Tibial artery (tissue), 4 donors: ENCODE measurements around the gene COX19.

Experiments
- DNase-seq, 2 donors: peaks; one replicate each; pipeline ENCODE4 v3.0.0-alpha.2; 2019
- H3K27ac ChIP-seq, 2 donors: fragments of 200-600 bp; sonication (generic) in 1 of 2; 1 replicate in 1 of 2; 2 replicates in 1 of 2; pipeline ENCODE4 v1.5.1; 2018 to 2019; ENCODE audit warnings: mild to moderate bottlenecking in 1 of 2
- H3K27me3 ChIP-seq, 2 donors: fragments of 200-600 bp; sonication (generic) in 1 of 2; one replicate each; pipeline versions ENCODE4 v1.5.1 to v1.6.0; 2016 to 2019
- H3K36me3 ChIP-seq, 3 donors: fragments of 200-600 bp; sonication (generic) in 2 of 3; one replicate each; pipeline ENCODE4 v1.5.1; 2016 to 2019; ENCODE audit warnings: mild to moderate bottlenecking in 2 of 3
- H3K4me1 ChIP-seq, 4 donors: fragments of 200-600 bp; sonication (generic) in 2 of 4; 1 replicate in 3 of 4; 2 replicates in 1 of 4; pipeline ENCODE4 v1.5.1; 2016 to 2019
- H3K4me3 ChIP-seq, 2 donors: fragments of 200-600 bp; sonication (generic) in 1 of 2; 1 replicate in 1 of 2; 2 replicates in 1 of 2; pipeline ENCODE4 v1.5.1; 2018 to 2019; ENCODE audit warnings: mild to moderate bottlenecking in 2 of 2
- H3K9me3 ChIP-seq, 3 donors: fragments of 200-600 bp; sonication (generic) in 1 of 3; one replicate each; pipeline ENCODE4 v1.5.1; 2016 to 2019
- intact Hi-C: fragments of 100-400 bp; cut with DNase I; formaldehyde crosslinking; loops from one replicate; pipeline ENCODE4 v1.15.0; 2023; ENCODE audit warnings: low total_unique reads
- TF ChIP-seq, protein P1 (sequence below), 2 experiments: fragments of 200-600 bp in 1 of 2; fragments of 450-650 bp in 1 of 2; IDR thresholded peaks; one replicate each; pipeline ENCODE4 v1.5.1; 2017 to 2019; ENCODE audit warnings: antibody characterized with exemption in 2 of 2, mild to moderate bottlenecking in 1 of 2, moderate library complexity in 1 of 2

COX19 gene

DNA sequence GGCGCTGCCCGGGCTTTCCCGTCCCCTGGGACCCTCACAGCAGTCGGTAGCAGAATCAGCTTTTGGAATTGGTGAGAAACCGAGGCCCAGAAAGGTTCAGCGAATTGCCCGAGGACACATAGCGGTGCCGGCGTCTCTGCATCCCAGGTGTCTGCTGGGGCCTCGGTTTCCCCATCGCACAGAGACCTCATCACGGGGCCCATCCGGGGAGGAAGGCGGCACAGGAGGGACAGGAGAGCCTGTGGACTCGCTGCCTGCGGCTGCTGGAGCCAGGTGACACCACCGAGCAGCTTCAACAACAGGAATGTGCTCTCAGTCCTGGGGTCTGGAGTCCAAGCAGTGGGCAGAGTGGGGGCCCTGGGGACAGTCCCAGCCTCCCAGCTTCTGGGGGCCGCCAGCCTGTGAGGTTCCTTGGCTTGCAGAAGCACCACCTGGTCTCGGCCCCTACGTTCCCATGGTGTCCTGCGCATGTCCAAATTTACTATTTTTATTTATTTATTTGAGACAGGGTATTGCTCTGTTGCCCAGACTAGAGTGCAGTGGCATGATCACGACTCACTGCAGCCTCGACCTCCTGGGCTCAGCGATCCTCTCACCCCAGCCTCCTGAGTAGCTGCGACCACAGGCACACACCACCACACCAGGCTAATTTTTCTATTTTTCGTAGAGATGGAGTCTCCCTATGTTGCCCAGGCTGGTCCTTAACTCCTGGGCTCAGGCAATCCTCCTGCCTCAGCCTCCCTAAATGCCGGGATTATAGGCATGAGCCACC lies 539 bp upstream of the COX19 start:
- Histone ChIP-seq H3K36me3 (peaks cover 14 to 22% (median 14%) of the 10 kb centered on the region in 3 donors), H3K27me3 (no peaks in the 10 kb centered on the region), H3K4me3 (peak overlapping the region; percentile 93 to 97), H3K4me1 (peaks cover 0 to 39% (median 25%) of the 10 kb centered on the region in 4 donors), H3K9me3 (no peaks in the 10 kb centered on the region), H3K27ac (peak overlapping the region; percentile 95 to 96)
- TF ChIP-seq, protein P1, sequence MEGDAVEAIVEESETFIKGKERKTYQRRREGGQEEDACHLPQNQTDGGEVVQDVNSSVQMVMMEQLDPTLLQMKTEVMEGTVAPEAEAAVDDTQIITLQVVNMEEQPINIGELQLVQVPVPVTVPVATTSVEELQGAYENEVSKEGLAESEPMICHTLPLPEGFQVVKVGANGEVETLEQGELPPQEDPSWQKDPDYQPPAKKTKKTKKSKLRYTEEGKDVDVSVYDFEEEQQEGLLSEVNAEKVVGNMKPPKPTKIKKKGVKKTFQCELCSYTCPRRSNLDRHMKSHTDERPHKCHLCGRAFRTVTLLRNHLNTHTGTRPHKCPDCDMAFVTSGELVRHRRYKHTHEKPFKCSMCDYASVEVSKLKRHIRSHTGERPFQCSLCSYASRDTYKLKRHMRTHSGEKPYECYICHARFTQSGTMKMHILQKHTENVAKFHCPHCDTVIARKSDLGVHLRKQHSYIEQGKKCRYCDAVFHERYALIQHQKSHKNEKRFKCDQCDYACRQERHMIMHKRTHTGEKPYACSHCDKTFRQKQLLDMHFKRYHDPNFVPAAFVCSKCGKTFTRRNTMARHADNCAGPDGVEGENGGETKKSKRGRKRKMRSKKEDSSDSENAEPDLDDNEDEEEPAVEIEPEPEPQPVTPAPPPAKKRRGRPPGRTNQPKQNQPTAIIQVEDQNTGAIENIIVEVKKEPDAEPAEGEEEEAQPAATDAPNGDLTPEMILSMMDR (IDR thresholded peaks at IDR 0.05), result no peak
- intact Hi-C loops, result no loop called here
- no peak for DNase-seq

DNA sequence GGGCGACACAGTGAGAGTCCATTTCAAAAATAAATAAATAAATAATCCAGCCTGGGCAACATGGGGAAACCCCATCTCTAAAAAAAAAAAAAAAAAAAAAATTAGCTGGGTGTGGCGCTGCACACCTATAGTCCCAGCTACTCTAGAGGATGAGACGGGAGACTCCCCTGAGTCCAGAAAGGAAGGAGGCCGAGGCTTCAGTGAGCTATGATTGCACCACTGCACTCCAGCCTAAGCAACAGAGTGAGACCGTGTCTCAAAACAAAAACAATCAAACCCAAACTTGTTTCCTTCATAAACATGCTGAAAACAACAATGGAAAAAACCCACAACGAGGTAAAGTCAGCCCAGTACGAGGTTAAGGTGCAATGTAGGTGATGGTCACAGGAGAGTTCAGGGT lies 1.2 kb downstream of the COX19 start:
- peaks cover 19 to 37% (median 19%) of the 10 kb centered on the region in 3 donors for H3K36me3 ChIP-seq
- intact Hi-C loops, result no loop called here
- H3K9me3 ChIP-seq, result no peaks in the 10 kb centered on the region
- peaks cover 0 to 39% (median 25%) of the 10 kb centered on the region in 4 donors for H3K4me1 ChIP-seq
- peak overlapping the region; percentile 95 to 96 for H3K27ac ChIP-seq
- TF ChIP-seq, protein P1 (IDR thresholded peaks at IDR 0.05), result no peak
- peak overlapping the region; percentile 93 to 97 for H3K4me3 ChIP-seq
- no peak for DNase-seq
- H3K27me3 ChIP-seq, result no peaks in the 10 kb centered on the region

DNA sequence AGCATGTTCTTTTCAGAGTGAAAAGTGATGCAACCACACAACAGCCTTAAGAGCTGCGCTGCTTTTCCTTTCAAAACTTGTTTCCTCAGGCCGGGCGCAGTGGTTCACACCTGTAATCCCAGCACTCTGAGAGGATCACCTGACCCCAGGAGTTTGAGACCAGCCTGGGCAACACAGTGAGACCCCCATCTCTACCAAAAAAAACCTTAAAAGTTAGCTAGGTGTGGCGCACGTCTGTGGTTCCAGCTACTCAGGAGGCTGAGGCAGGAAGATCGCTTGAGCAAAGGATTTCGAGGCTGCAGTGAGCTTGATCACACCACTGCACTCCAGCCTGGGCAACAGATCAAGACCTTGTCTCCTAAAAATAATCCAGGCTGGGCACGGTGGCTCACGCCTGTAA lies 2.0 kb downstream of the COX19 start:
- no peak overlapping the region for H3K27ac ChIP-seq
- H3K36me3 ChIP-seq, result peaks cover 26 to 46% (median 28%) of the 10 kb centered on the region in 3 donors
- TF ChIP-seq, protein P1 (IDR thresholded peaks at IDR 0.05), result no peak
- no peaks in the 10 kb centered on the region for H3K27me3 ChIP-seq
- DNase-seq, result no peak
- H3K9me3 ChIP-seq, result no peaks in the 10 kb centered on the region
- no peak overlapping the region for H3K4me3 ChIP-seq
- peaks cover 0 to 39% (median 25%) of the 10 kb centered on the region in 4 donors for H3K4me1 ChIP-seq
- intact Hi-C loops, result no loop called here

DNA sequence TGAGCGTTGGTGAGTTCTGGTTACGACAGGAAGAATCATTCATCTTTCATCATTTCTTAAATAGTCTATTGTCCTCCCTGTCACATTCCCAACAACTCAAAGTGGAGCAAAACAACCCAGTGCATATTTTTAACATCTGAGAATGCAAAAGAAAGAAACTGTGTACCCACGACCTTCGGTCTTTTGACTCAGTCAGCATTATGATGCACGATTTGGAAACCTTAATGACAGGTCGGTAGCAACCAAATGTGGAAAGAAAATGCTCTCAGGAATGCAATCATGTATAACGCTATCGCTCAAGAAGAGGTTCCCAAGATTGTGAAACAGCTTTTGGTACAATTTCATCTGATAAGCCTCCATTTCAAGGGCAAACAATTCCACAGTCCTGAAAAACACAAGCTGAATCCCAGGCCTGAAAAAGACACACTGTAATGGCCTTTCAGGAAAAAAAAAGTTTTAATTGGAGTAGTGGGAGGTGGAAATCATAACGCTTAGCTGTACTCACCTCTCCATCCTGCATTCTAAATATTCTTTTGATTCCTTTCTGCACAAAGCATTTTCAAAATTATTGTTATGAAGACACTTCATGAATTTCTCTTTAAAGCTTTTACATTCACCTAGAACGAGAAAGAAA lies 2.6 kb downstream of the COX19 start:
- H3K9me3 ChIP-seq, result no peaks in the 10 kb centered on the region
- intact Hi-C loops, result no loop called here
- peaks cover 32 to 51% (median 33%) of the 10 kb centered on the region in 3 donors for H3K36me3 ChIP-seq
- H3K4me3 ChIP-seq, result no peak overlapping the region
- no peak for DNase-seq
- H3K27ac ChIP-seq, result no peak overlapping the region
- H3K27me3 ChIP-seq, result no peaks in the 10 kb centered on the region
- TF ChIP-seq, protein P1 (IDR thresholded peaks at IDR 0.05), result no peak
- H3K4me1 ChIP-seq, result peaks cover 0 to 39% (median 25%) of the 10 kb centered on the region in 4 donors

DNA sequence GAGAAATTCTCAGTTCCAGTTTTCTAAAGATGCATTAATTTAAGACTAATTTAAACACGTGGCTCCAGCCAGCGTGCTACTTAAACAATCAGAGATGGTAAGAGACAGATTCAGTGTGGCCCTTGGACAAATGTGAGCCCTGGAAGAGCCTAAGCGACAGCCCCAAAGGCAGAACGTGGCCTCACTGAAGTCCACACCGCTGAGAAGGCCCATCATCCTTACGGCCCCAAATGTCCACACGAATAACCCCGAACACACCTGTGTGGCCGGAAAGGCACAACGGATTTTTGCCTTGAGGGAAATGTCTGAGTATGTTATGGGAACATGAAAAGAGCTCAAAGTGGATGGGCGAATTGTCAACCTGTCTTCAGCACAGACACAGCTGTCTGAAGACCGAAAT lies 3.2 kb downstream of the COX19 start:
- H3K27me3 ChIP-seq, result no peaks in the 10 kb centered on the region
- H3K9me3 ChIP-seq, result no peaks in the 10 kb centered on the region
- H3K4me3 ChIP-seq, result no peak overlapping the region
- peaks cover 0 to 39% (median 25%) of the 10 kb centered on the region in 4 donors for H3K4me1 ChIP-seq
- intact Hi-C loops, result no loop called here
- DNase-seq, result no peak
- peaks cover 32 to 58% (median 38%) of the 10 kb centered on the region in 3 donors for H3K36me3 ChIP-seq
- TF ChIP-seq, protein P1 (IDR thresholded peaks at IDR 0.05), result no peak
- H3K27ac ChIP-seq, result no peak overlapping the region
